K562 (cell line): Measurements from ENCODE around the gene DLGAP5. TPM values are rescaled to one million over a fixed set of nuclear protein-coding genes. Genes with fewer than 3 reads are reported as not detected.

Source experiments
- ATAC-seq: fragments of 200-7000 bp; cut with Tn5 transposase; 3 replicates; pipeline ENCODE4 v1.9.1; 2020; ENCODE audit warnings: moderate library complexity
- BruUV-seq: library from RNA; stranded (reverse); fragments of 400-500 nt; replicated peaks from 2 replicates; lab custom pipeline; 2021; lab: Mats Ljungman, UMichigan
- CTCF ChIA-PET: fragments of 300-600 bp; formaldehyde crosslinking; extraction: SDS; loops from one replicate; lab custom pipeline; 2021; ENCODE audit warnings: low intra/inter-chr PET ratio; lab: Yijun Ruan, JAX
- POLR2A ChIA-PET: fragments of 300-600, 350-650 bp; sonication (Branson Sonifier 250); formaldehyde crosslinking; extraction: SDS; loops from one replicate; lab custom pipeline; 2021; ENCODE audit warnings: antibody characterized with exemption, inconsistent platforms; lab: Yijun Ruan, JAX
- DNase-seq, 4 experiments: peaks; one replicate each; pipeline versions ENCODE4 v3.0.0 to v3.0.0-alpha.2; 2011 to 2018; ENCODE audit warnings: low spot score in 3 of 4, mixed read lengths in 3 of 4; ENCODE audit errors: extremely low read depth in 1 of 4
- FAIRE-seq: peaks from 2 replicates; lab custom pipeline; 2011; peaks lifted over from hg19 to GRCh38; lab: Jason Lieb, UNC
- H2AFZ ChIP-seq: 2 replicates; pipeline ENCODE4 v1.6.0; 2011; ENCODE audit warnings: low read depth, low read length, control low read depth, inconsistent platforms
- H3K27ac ChIP-seq: fragments of 200-600 bp; 3 replicates; pipeline ENCODE4 v1.8.0; 2011; ENCODE audit warnings: low read depth, mild to moderate bottlenecking, control low read depth, inconsistent platforms, low read length, moderate library complexity, mixed read lengths; ENCODE audit errors: extremely low read depth
- H3K27me3 ChIP-seq, 2 experiments: fragments of 300-600 bp in 1 of 2; 2 replicates in 1 of 2; 3 replicates in 1 of 2; pipeline versions ENCODE4 v1.6.0 to v1.8.0; 2011; ENCODE audit warnings: inconsistent platforms in 2 of 2, low read length in 2 of 2, mild to moderate bottlenecking in 1 of 2, mixed read lengths in 1 of 2, moderate library complexity in 1 of 2; ENCODE audit not compliant: control insufficient read depth in 2 of 2, insufficient read depth in 2 of 2
- H3K36me3 ChIP-seq: fragments of 300-600 bp; 3 replicates; pipeline ENCODE4 v1.8.0; 2011; ENCODE audit warnings: mild to moderate bottlenecking, low read length, inconsistent platforms; ENCODE audit not compliant: control insufficient read depth, insufficient read depth
- H3K4me1 ChIP-seq, 2 experiments: fragments of 200-600 bp in 1 of 2; replicated peaks in 1 of 2; 2 replicates in 1 of 2; 3 replicates in 1 of 2; pipeline versions ENCODE4 v1.5.1 to v1.8.0; 2011; ENCODE audit warnings: inconsistent platforms in 2 of 2, low read length in 2 of 2, mild to moderate bottlenecking in 1 of 2, mixed read lengths in 1 of 2, moderate library complexity in 1 of 2; ENCODE audit not compliant: control insufficient read depth in 2 of 2, insufficient read depth in 2 of 2
- H3K4me2 ChIP-seq: 2 replicates; pipeline ENCODE4 v1.6.1; 2011; ENCODE audit warnings: low read length, control low read depth, inconsistent platforms, mixed read lengths; ENCODE audit not compliant: insufficient read depth
- H3K4me3 ChIP-seq: fragments of 200-600 bp; sonication (generic), shearing (Covaris generic); 2 replicates; pipeline ENCODE4 v1.5.1; 2016; ENCODE audit warnings: control low read depth, inconsistent platforms
- H3K79me2 ChIP-seq: fragments of 200-600 bp; 3 replicates; pipeline ENCODE4 v1.8.0; 2011; ENCODE audit warnings: low read length, inconsistent platforms; ENCODE audit not compliant: control insufficient read depth, insufficient read depth
- H3K9ac ChIP-seq, 2 experiments: 2 replicates each; pipeline versions ENCODE4 v1.6.0 to v1.6.1; 2011; ENCODE audit warnings: low read depth in 2 of 2, low read length in 2 of 2, control low read depth in 1 of 2, inconsistent platforms in 1 of 2, mild to moderate bottlenecking in 1 of 2, mixed read lengths in 1 of 2; ENCODE audit not compliant: insufficient read depth in 1 of 2
- H3K9me1 ChIP-seq: one replicate; pipeline ENCODE4 v1.6.0; 2011; ENCODE audit warnings: inconsistent platforms, mild to moderate bottlenecking, low read length, moderate library complexity; ENCODE audit not compliant: control insufficient read depth, insufficient read depth
- H3K9me3 ChIP-seq: replicated peaks from 2 replicates; pipeline ENCODE4 v1.5.1; 2011; ENCODE audit warnings: low read depth, low read length, inconsistent platforms; ENCODE audit not compliant: control insufficient read depth, insufficient read depth
- H4K20me1 ChIP-seq: replicated peaks from 2 replicates; pipeline ENCODE4 v1.6.1; 2011; ENCODE audit warnings: low read length, inconsistent platforms, mixed read lengths; ENCODE audit not compliant: control insufficient read depth, insufficient read depth
- ARID3B ChIP-seq: fragments of 250-450 bp; sonication (Bioruptor Pico); IDR thresholded peaks from 2 replicates; pipeline ENCODE4 v1.4.0; 2020; ENCODE audit warnings: borderline replicate concordance
- FOXJ2 ChIP-seq: fragments of 200-800 bp; sonication (Bioruptor generic); IDR thresholded peaks from 2 replicates; pipeline ENCODE4 v1.6.1; 2016; ENCODE audit warnings: missing genetic modification characterization, missing compliant biosample characterization
- NR2C2 ChIP-seq, 2 experiments: fragments of 200-800 bp in 1 of 2; sonication (Bioruptor generic) in 1 of 2; sonication (generic) in 1 of 2; formaldehyde crosslinking in 1 of 2; IDR thresholded peaks; 2 replicates each; pipeline versions ENCODE4 v1.6.1 to v1.8.0; 2016 to 2022; ENCODE audit warnings: mild to moderate bottlenecking in 1 of 2, missing compliant biosample characterization in 1 of 2, missing genetic modification characterization in 1 of 2, missing genetic modification reagents in 1 of 2
- POLR3G ChIP-seq: IDR thresholded peaks from 2 replicates; pipeline ENCODE4 v1.6.1; 2011; ENCODE audit not compliant: insufficient read length, insufficient replicate concordance; ENCODE audit errors: extremely low read depth
- SRSF9 ChIP-seq: fragments of 200-400 bp; formaldehyde crosslinking; IDR thresholded peaks from 2 replicates; pipeline ENCODE4 v1.6.1; 2017; ENCODE audit warnings: low read depth, low read length, borderline replicate concordance
- ZNF197 ChIP-seq: fragments of 200-800 bp; sonication (Bioruptor generic); IDR thresholded peaks from 2 replicates; pipeline ENCODE4 v1.6.1; 2016; ENCODE audit warnings: low read depth, missing genetic modification characterization, missing compliant biosample characterization
- ZNF282 ChIP-seq: sonication (generic); formaldehyde crosslinking; IDR thresholded peaks from 2 replicates; pipeline ENCODE4 v1.8.1; 2023; ENCODE audit warnings: missing genetic modification reagents
- ZNF507 ChIP-seq: conservative IDR thresholded peaks from 2 replicates; pipeline ENCODE4 v1.6.1; 2017; ENCODE audit warnings: missing genetic modification characterization, missing compliant biosample characterization
- ZNF592 ChIP-seq: fragments of 450-650 bp; IDR thresholded peaks from 2 replicates; pipeline ENCODE4 v1.6.1; 2017; ENCODE audit warnings: antibody characterized with exemption, mild to moderate bottlenecking
- ZNF639 ChIP-seq, 2 experiments: fragments of 200-800 bp in 1 of 2; sonication (Bioruptor generic) in 1 of 2; sonication (generic) in 1 of 2; formaldehyde crosslinking in 1 of 2; IDR thresholded peaks in 1 of 2; conservative IDR thresholded peaks in 1 of 2; 2 replicates each; pipeline versions ENCODE4 v1.5.0 to v1.6.1; 2016 to 2020; ENCODE audit warnings: missing compliant biosample characterization in 1 of 2, missing genetic modification characterization in 1 of 2, missing genetic modification reagents in 1 of 2
- WGBS: fragments of 100-300 bp; shearing (Covaris generic); methylation state at CpG from one replicate; pipeline ENCODE4 v1.1.6; 2016; ENCODE audit warnings: low coverage, mixed read lengths; ENCODE audit not compliant: insufficient coverage; ENCODE audit errors: missing lambda C conversion rate; 5-methylcytosine and 5-hydroxymethylcytosine counted together
- in situ Hi-C: fragments of 300-500 bp; cut with MboI; formaldehyde crosslinking; loops from 4 replicates; pipeline ENCODE4 v1.15.0; 2018; ENCODE audit warnings: inconsistent platforms, mixed read lengths
- intact Hi-C: fragments of 100-400 bp; cut with micrococcal nuclease; formaldehyde crosslinking; loops from 2 replicates; pipeline ENCODE4 v1.14.2; 2022
- polyA plus RNA-seq, 8 experiments: library from polyadenylated mRNA; depleted of rRNA in 4 of 8; stranded (reverse) in 5 of 8; unstranded in 3 of 8; fragments of >200 nt; fragmentation: Nextera tagmentation in 2 of 8; fragmentation: Illumina TruSeq in 1 of 8; extraction: Ambion mirVana in 2 of 8; extraction: Trizol in 1 of 8; gene quantifications; 2 replicates each; pipeline versions ENCODE4 v1.2.1 to v1.2.3, GENCODE V29; 2011 to 2014; ENCODE audit warnings: inconsistent platforms in 1 of 8, missing spikeins in 1 of 8
- total RNA-seq, 7 experiments: library from RNA; depleted of rRNA in 6 of 7; stranded (reverse); fragments of >200 nt in 6 of 7; fragmentation: Illumina TruSeq in 2 of 7; extraction: Trizol in 2 of 7; gene quantifications; 2 replicates each; pipeline versions ENCODE4 v1.2.1 to v1.2.3, GENCODE V29; 2011 to 2021; ENCODE audit warnings: low replicate concordance in 1 of 7

The DLGAP5 gene
- total and polyA plus RNA-seq, 9 of the 15 experiments (the other 6 are each of a cell fraction or from before 2014, with no cell fraction given) = 39.1 to 80.0 (median 59.9) TPM

DNA sequence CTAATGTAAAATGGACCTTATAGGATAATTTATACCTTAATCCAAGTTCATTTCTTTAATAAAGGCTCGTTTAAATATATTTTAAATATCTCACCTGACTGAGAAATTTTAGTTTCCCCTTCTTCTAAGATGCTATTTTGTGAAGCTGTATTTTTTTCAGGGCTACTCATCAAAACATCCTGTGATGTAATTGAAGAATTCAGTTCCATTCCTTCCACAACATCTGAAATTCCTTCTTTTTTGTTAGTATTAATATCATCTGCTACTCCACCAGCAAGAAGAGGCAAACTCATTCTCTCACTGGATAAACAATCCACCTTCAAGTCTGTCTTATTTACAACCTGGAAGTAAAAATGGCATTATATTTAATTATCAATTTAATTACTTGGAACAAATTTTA lies 39.8 kb downstream of the DLGAP5 start (continued):
- TF ChIP-seq FOXJ2 (tag) = no peak
- TF ChIP-seq, all 486 proteins: peak for 0

GRCh38 chr14:55146425-55146824 lies 45.0 kb downstream of the DLGAP5 start:
- ChIA-PET CTCF (no interaction called here), POLR2A (interaction anchor here (0.7 to 2.3 kb wide), 3 partner anchors 9 to 114 kb away, joined by 3 to 5 read pairs (median 3); partner anchors contain the start of gene DLGAP5)
- FAIRE-seq = no peak
- no peaks in the 10 kb centered on the region for H3K27me3 ChIP-seq
- H3K9me3 ChIP-seq = no peaks in the 10 kb centered on the region
- no TSS peak for BruUV-seq
- H3K27ac ChIP-seq = no peak overlapping the region
- WGBS = 90% methylated on average over 2 of the region's 2 CpGs
- no peak overlapping the region for H3K9ac ChIP-seq
- no peak for DNase-seq
- ATAC-seq = no peak
- no peaks in the 10 kb centered on the region for H3K9me1 ChIP-seq
- H3K36me3 ChIP-seq = peaks cover 66% of the 10 kb centered on the region
- H4K20me1 ChIP-seq = no peaks in the 10 kb centered on the region
- H3K79me2 ChIP-seq = no peaks in the 10 kb centered on the region
- no peaks in the 10 kb centered on the region for H3K4me1 ChIP-seq
- H3K4me2 ChIP-seq = no peak overlapping the region
- H2AFZ ChIP-seq = no peak overlapping the region
- intact Hi-C loops (no loop called here), in situ Hi-C loops (no loop called here)
- H3K4me3 ChIP-seq = no peak overlapping the region
- no peak for TF ChIP-seq POLR3G
- no peak for TF ChIP-seq ZNF282 (CRISPR knock-in tag)
- no peak for TF ChIP-seq ZNF197
- no peak for TF ChIP-seq ZNF507 (tag)
- no peak for TF ChIP-seq ZNF639 (CRISPR knock-in tag; conservative IDR thresholded peaks at IDR 0.05 in 1 of 2, IDR thresholded peaks at IDR 0.05 in 1 of 2)
- no peak for TF ChIP-seq ARID3B
- no peak for TF ChIP-seq NR2C2 (CRISPR knock-in tag; IDR thresholded peaks at IDR 0.05)
- TF ChIP-seq NR2C2 (tag; IDR thresholded peaks at IDR 0.05) = no peak
- no peak for TF ChIP-seq SRSF9
- TF ChIP-seq ZNF592 = no peak
